UCSD-AML1 (cell line): ENCODE results near the gene GMPPA.
A peak's percentile ranks its signal among the peaks of the same experiment; 100 is the strongest.

Source experiments
- DNase-seq: peaks from one replicate; lab custom pipeline; 2025; ENCODE audit not compliant: unreplicated experiment; lab: John Stamatoyannopoulos, UW

The GMPPA gene

GRCh38 chr2:219537657-219538488 is 39.2 kb downstream of the GMPPA start:
- no peak for DNase-seq

GRCh38 chr2:219538504-219538951 is 39.8 kb downstream of the GMPPA start:
- no peak for DNase-seq

GRCh38 chr2:219538956-219539788 is 40.5 kb downstream of the GMPPA start:
- no peak for DNase-seq

- DNase-seq, result no peak
Observed at GRCh38 chr2:219539926-219540678, 41.4 kb downstream of the GMPPA start.

- DNase-seq, result no peak
Observed at GRCh38 chr2:219540784-219541504, 42.3 kb downstream of the GMPPA start.

- DNase-seq, result peak; percentile 87
Observed at GRCh38 chr2:219541611-219542180, 43.0 kb downstream of the GMPPA start.

- DNase-seq, result peak; percentile 57
Observed at GRCh38 chr2:219542931-219543595, 44.4 kb downstream of the GMPPA start.

GRCh38 chr2:219543596-219544358 is 45.1 kb downstream of the GMPPA start, which contains the start of the genes CHPF and TMEM198:
Gene CHPF (minus strand): TSS chr2:219543809. CDS start chr2:219543538, 271 bp downstream.
Gene TMEM198 (plus strand): TSS chr2:219544028. CDS start chr2:219544728, 700 bp downstream.
- DNase-seq, result peak; percentile 98

- DNase-seq, result no peak
Observed at GRCh38 chr2:219544567-219544966, 45.9 kb downstream of the GMPPA start.

- DNase-seq, result no peak
Observed at GRCh38 chr2:219545295-219545942, 46.7 kb downstream of the GMPPA start.

GRCh38 chr2:219545943-219546352 is 47.3 kb downstream of the GMPPA start:
- no peak for DNase-seq

GRCh38 chr2:219547621-219548020 is 48.9 kb downstream of the GMPPA start:
- DNase-seq, result no peak

- DNase-seq, result no peak
Observed at GRCh38 chr2:219548990-219549389, 50.3 kb downstream of the GMPPA start.

GRCh38 chr2:219549619-219550018 is 50.9 kb downstream of the GMPPA start:
- DNase-seq, result no peak

GRCh38 chr2:219551441-219552381 is 53.0 kb downstream of the GMPPA start:
- DNase-seq, result no peak

GRCh38 chr2:219552382-219553167 is 53.9 kb downstream of the GMPPA start:
- peak; percentile 78 for DNase-seq

- no peak for DNase-seq
Observed at GRCh38 chr2:219553168-219553417, 54.4 kb downstream of the GMPPA start.
